ENCODE results near the gene NEURL1B.
A peak's percentile ranks its signal among the peaks of the same experiment; 100 is the strongest.

The NEURL1B gene

DNA sequence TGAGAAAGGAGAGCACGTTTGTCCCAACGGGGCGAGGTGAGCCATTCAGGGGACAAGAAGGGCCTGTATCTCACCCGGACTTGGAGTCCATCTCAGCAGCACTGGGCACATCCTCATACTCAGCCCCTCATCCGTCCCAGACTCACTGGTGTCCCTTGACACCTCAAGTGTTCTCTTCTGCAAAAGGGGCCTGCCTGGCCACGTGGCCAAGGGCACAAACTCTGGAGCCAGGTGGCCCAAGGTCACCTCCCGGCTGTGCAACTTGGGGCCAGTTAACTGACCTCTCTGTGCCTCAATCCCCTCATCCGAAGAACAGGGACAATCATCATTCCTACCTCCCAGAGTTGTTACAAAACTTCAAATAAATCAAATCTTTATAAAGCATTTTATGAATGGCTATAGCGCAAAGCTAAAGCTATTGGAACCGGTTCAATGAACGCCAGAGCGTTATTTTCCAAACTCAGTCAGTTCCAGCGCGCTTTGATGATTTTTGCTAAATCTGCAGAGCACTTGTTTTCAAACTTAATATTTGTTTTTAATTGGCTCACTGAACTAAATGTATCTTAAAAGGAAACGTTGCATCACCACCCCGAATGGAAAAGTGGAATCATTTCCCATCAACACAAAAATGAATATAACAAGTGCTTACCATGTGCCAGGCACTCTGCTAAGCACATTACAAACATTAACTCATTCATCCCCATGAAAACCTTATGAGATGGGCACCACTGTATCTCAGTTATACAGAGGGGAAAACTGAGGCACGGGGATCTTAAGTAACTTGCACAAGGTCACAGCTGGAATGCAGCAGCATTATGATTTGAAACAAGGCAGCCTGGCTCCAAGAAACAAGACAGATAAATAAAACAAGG is 80.6 kb downstream of the NEURL1B start:
- no peak for DNase-seq (ENCODE audit: low read depth)
- no peak overlapping the region for H3K4me3 ChIP-seq (ENCODE audit: low read depth, low read length)

DNA sequence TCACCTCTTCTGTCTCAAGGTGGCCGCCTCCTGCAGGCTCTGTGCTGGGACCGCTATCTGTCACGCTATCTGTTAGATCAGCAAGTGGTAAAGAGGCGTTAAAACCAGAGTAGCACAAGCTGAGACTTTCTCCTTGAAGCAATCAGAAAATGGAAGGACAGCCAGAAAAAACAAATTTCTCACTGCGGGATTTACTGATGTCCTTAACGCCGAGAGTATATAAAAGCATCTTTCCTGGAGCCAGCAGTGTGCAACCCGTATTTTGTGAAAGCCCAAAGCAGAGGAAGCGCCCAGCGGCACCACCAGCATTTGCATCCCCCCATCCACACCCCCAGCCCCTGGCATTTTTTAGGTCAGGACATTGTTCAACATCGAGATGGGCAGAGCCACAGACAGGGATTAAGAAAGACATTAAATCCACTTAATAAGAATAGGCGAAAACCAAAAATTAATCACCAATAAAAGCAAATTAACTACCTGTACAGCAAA is 81.3 kb downstream of the NEURL1B start:
- no peak for DNase-seq (ENCODE audit: low read depth)
- H3K4me3 ChIP-seq (ENCODE audit: low read depth, low read length), result no peak overlapping the region

DNA sequence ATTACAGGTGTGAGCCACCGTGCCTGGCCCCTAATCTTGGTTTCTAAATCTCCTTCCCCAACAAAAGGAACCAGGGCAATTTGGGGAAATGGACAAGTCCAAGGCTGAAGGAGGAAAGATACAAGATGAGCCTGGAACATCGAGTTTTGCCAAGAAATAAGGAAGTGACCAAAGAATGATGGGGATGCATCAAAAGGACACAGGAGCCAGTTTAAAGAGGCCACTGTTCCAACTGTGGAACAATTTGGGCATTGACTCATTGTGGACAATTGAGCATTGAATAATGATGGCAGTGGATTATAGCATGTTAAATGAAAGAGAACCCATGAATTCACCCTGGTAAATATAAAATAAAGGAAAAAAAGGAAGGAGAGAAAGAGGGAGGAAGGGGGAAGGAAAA is 82.4 kb downstream of the NEURL1B start:
- H3K4me3 ChIP-seq (ENCODE audit: low read depth, low read length), result no peak overlapping the region
- DNase-seq (ENCODE audit: low read depth), result no peak

DNA sequence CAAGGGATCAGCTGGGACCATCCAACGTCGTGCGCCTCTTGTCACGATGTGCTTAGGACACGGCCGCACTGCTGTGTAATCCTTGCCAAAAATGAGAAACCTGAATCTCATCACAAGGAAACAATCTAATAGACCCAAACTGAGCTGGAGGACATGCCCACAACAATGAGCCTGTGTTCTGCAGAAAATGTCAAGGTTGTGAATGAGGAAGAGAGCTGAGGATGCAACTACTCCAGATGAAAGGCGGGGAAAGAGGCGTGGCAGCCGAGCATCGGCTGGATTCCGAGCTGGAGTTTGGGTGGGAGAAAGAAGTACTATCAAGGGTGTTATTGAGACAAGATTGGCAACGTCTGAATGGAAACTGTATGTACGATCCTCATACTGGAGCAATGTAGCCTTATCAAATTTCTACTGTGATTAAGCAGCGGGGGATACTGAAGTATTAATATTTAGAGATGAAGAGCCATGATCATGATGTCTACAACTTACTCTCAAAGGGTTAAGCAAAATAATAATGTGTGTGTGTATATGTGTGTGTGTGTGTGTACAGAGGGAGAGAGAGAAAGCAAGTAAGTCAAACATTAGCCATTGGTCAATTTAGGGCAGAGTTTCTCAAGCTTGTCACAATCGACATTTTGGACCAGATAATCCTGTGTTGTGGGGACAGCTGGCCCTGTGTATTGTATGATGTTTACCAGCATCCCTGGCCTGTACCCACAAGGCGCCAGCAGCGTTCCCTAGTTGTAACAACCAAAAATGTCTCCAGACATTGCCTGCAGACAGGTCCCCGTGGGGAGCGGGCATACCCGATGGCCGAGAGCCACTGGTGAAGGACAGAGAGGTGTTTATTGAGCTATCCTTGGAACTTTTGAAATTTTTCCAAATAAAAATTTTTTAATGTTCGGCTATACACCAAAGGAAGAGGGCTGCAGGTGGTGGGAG is 83.5 kb downstream of the NEURL1B start:
- H3K4me3 ChIP-seq (ENCODE audit: low read depth, low read length), result no peak overlapping the region
- no peak for DNase-seq (ENCODE audit: low read depth)

DNA sequence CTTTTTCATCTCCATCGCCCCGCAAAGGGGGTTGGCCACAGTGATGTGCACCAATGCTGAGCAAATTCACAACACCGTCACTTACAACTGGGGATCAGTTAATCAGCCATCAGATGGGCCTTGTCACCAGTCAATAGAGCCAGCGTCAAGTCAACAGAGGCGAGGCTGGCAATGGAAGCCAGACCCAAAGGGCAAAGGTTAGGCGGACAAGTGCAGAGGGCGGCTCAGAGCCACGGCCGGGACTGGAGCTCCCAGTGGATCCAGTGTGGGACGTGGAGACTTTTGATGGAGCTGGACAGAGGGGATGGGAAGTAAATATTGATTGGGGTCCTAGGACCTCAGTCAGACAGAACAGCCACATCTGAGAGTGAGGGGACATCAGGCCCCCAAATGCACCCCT is 84.2 kb downstream of the NEURL1B start:
- DNase-seq (ENCODE audit: low read depth), result no peak
- no peak overlapping the region for H3K4me3 ChIP-seq (ENCODE audit: low read depth, low read length)

DNA sequence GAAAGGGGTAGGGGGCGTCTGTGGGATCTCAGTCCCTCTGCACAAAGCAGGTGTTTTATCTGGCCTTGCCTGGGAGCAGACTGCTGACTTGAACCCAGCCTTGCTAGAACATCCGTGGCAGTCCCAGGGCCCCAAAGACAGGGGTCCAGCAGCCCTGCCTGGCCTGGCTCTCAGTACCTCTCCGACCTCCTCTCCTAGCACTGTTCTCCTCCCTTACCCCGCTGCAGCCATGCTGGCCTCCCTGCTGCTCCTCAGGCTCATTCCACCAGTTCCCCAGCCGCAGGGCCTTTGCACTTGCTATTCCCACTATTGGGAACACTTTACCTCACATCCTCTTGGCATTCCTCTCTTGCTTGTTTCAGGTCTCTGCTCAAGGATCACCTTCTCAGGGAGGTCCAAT is 84.7 kb downstream of the NEURL1B start:
- DNase-seq (ENCODE audit: low read depth), result no peak
- no peak overlapping the region for H3K4me3 ChIP-seq (ENCODE audit: low read depth, low read length)

DNA sequence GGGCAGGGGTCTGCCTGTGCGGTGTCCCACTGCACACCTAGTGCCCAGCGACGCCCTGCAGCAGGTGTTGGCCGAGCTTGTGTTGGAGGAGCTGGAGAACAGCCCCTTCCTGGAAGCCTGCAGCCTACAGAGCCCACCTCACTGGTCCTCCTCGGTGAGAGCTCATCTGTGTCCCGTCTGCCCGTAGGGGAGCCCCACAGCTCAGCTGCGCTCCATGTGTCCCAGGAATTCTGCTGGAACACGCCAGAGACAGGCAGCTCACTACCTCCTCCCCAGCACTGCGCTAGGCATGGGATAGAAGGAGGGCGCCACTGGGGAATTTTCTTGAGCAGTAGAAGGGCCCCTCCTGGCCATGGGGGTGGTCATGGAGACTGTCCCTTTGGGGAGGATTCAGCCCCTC is 85.9 kb downstream of the NEURL1B start:
- no peak overlapping the region for H3K4me3 ChIP-seq (ENCODE audit: low read depth, low read length)
- DNase-seq (ENCODE audit: low read depth), result no peak

DNA sequence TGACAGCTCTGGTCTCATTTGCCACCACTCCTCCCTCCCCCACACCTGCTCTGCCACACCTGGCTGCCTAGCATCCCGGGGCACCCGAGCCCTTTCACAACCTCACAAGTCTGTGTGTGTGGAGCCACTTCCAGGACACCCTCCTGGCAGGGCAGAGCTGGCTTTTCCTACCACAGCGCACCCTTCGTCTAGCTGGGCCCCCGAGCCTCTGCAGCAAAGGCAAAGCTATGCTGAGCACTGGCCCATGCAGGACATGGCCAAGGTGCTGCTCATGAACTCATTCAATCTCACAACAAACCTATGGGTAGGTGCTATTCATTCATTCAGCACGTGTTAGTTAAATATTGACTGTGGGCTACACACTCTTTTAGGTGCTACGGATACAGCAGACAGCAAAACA is 86.5 kb downstream of the NEURL1B start:
- no peak overlapping the region for H3K4me3 ChIP-seq (ENCODE audit: low read depth, low read length)
- no peak for DNase-seq (ENCODE audit: low read depth)

DNA sequence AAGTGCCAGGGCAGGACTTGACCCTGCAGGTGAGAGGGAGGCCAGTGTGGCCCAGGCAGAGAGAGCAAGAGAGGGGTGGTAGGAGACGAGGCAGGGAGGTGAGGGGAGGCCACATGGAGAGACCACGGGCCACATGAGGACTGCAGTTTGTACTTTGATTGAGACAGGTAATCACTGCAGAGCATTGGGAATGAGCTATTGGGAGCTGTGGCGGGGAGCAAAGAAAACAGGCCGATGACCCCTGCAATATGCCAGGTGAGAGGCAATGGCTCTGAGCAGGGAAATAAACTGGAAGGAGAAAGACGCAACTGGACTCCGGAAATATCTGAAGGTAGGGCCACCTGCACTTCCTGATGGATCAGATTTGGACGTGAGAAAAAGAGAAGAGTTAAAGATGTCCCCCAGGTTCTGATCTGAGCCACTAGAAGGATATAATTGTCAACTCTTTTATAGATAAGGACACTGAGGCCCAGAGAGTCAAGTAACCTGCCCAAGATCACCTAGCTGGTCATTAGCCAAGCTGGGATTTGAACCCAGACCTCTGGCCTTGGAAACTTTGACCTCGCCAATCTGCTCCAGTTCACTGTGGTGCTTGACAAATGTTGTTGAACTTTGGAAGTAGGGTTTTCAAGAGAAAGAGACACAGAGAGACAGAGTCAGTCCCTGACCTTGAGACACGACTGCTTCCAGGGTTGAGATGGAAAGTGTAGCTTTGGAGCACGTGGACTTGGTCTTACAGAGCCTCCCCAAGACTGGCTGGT is 87.6 kb downstream of the NEURL1B start:
- H3K4me3 ChIP-seq (ENCODE audit: low read depth, low read length), result no peak overlapping the region
- DNase-seq (ENCODE audit: low read depth), result no peak

DNA sequence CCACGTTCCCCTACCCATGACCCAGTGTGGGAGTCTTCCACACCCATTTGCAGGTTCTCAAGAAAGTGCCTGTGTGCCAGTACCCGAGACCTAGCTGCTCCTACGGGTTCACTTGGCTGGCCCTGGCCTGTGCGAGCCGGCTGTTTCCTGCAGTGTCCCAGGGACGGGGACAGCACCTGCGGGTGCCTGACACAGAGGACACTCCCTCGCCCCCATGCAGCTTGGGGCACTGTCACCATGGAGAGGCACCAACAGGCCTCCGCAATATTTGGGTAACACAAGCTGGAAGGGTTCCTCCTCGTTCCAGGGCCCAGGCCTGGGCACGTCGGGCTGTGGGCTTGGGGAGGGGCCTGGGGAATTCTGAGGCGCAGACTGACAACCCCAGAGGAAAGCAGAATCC is 88.5 kb downstream of the NEURL1B start:
- no peak for DNase-seq (ENCODE audit: low read depth)
- H3K4me3 ChIP-seq (ENCODE audit: low read depth, low read length), result no peak overlapping the region

DNA sequence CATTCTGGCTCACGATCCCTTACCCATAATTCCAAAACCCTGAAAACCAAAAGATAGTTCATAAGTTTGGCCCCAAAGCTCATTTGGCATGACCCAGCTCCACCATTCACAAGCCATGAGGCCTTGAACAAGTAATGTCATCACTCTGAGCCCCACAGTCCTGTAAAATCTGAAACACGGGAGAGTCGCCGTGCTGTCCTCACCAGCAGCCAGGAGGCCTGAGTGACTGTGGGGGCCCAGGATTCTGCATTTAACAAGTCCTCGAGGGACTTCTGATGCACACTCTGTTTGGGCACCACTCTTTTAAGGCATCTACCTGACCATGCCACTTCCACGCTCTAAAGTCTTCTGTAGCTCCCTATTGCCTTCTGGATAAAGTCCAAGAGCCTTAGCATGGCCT is 89.2 kb downstream of the NEURL1B start:
- H3K4me3 ChIP-seq (ENCODE audit: low read depth, low read length), result no peak overlapping the region
- no peak for DNase-seq (ENCODE audit: low read depth)

DNA sequence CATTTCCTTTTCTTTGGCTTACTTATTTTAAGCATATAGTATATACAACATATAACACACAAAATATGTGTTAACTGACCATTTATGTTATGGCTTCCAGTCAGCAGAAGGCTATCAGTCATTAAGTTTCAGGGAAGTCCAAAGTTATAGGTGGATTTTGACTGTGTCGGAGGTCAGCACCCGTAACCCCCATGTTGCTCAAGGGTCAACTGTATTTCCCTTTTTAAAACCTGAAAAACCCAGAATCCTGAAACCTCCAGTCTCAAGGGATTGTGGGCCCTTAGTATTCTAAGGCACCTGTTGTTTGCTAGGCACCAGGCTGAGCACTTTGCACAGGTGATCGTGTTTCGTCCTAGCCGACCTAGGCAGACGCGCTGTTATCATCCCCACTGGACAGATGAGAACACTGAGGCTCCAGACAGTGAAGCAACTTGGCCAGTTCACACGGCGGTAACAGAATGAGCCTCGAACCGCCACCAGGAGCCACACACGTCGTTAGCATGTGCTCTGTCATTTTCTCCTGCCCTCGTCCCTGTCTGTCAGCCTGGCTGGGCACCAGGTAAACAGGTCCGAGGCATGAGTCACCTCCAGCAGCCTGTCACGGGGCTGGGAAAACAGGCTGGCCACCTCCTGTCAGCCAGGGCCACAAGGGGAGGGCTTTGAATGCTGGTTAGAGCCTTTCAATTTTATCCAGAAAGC is 90.1 kb downstream of the NEURL1B start:
- no peak for DNase-seq (ENCODE audit: low read depth)
- no peak overlapping the region for H3K4me3 ChIP-seq (ENCODE audit: low read depth, low read length)

DNA sequence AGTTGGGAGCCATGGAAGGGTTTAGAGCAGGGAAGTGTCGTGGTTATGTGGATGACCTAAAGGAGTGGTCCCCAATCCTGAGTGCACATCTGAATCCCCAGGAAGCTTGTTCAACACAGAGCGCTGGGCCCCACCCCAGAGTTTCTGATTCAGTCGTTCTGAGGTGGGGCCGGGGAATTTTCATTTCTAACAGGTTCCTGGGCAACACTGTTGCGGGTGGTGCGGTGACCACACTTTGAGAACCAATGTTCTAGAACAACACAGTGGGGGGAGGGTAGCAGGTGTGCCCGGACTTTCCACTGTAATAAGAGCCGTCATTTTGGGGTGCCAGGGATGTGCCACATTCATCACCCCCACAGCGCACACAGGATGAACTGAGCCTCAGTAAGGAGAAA is 90.6 kb downstream of the NEURL1B start:
- no peak for DNase-seq (ENCODE audit: low read depth)

DNA sequence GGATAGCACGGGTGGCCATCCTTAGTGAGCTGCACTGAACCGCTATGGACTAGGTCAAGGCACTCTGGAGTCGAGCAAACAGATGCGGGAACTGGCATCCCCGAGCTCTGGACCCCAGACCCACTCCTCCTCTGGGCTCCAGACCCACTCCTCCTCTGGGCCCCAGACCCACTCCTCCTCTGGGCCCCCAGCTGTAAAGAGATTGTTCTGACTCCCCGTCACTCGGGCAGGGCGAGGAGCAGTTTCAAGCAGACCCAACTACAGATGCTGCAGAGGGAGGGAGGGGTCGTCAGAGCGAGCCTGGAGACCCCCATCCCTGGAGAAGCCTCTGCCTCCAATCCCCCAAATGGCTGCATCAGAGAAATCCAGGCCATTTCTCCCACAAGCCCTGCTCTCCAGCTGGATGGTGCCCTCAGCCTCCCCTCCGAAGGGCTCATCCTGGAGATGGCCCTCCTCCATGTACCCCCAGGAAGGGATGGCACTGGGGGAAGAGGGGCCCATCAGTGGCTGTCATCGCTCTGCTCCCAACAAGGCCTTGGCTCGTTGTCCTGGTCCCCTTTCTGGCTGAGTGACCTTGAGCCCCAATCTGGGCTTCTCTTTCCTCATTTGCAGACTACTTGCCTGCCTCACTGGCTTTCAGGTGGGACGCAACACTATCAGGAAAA is 91.3 kb downstream of the NEURL1B start:
- DNase-seq (ENCODE audit: low read depth), result no peak
- H3K4me3 ChIP-seq (ENCODE audit: low read depth, low read length), result no peak overlapping the region

More for the DNA sequence above, 90.6 kb downstream of the NEURL1B start:
- H3K4me3 ChIP-seq (ENCODE audit: low read depth, low read length), result no peak overlapping the region

DNA sequence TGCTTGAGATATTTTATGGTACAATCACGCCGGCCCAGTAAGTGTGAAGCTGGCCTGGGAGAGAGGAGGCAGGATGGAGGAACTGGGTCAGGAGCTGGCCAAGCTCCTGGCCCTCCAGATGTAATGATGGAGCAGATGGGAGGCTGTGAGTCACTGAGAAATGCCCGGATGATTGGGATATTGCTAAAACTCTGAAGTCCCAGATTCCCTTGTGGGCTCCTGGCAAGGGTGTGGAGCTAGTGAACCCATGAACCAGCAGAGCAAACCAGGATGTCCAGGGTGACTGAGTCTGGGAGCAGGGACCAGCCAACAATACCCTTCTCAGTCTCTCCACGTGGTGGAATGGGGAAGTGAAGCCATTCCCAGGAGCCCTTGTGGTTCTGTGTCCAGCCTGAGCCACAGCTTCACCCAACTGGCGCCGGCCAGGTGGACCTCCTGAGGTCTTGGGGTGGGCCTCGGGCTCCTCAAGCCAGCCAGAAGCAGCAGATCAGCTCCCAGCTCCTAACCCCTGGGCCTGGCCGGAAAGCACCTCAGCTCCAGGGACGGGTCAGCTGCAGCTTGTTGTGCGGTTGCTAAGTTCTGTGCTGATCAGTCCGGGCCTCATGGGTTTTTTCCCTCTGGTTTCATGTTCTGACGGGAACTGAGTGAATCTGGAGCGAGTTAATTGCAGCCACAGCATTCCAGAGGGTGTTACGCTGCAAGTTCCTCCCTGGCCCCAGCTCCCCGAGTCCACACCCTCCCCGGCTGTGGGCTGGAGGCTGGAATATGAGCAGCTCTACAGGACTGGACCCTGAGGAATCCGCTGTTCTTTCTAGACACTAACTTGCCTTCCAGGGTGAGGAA is 92.3 kb downstream of the NEURL1B start:
- H3K4me3 ChIP-seq (ENCODE audit: low read depth, low read length), result peak overlapping the region; percentile 9

DNA sequence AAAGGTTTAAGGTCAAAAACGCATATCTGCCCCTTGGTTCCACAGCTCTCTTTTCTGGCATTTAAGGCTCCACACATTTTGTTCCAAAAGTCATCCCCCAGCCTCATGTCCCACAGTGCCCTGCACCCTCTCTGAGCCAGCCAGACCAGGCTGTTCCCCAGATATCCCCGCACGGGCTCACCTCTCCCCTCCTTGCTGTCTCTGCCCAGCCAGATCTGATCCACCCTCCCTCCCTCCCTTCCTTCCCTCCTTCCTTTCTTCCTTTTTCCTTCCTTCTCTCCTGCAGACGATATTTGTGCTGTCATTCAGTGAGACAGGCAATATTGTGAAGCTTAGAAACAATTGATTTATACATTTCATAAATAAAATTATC is 92.9 kb downstream of the NEURL1B start:
- no peak overlapping the region for H3K4me3 ChIP-seq (ENCODE audit: low read depth, low read length)
- no peak for DNase-seq (ENCODE audit: low read depth)

More for the DNA sequence above, 92.3 kb downstream of the NEURL1B start:
- DNase-seq (ENCODE audit: low read depth), result peak; percentile 96

DNA sequence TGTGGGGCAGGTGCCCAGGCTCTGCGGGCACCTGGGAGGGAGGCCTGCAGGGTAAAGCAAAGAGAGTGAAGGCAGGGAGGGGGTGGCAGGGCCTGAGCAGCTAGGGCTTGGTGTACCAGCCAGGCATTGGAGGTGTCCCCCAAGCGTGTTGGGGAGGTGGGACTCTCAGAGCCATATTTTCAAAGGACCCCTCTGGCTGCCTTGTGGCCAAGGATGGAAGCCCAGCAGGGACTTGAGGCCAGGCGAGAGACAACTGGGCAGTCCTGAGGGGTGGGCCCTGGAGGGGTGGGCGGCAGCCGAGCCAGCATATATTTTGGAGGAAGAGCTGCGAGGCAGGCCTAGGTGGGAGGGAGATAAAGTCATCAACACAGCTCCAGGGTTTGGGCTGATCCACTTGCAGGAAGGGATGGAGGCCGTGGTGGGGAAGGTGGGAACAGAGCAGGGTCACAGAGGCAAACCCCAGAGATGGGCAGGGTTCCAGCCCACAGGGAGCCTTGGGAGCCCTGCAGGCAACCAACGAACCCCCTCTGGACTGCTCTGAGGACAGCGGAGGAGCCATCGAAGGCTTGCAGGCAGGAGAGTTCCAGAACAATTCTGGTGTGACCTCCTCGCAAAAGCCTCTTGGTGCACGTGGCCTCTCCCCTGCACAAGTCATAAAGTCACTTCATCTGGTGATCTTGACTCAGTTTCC is 94.2 kb downstream of the NEURL1B start:
- H3K4me3 ChIP-seq (ENCODE audit: low read depth, low read length), result no peak overlapping the region
- DNase-seq (ENCODE audit: low read depth), result no peak
